Measurements from ENCODE around the gene DLGAP5.

DNA sequence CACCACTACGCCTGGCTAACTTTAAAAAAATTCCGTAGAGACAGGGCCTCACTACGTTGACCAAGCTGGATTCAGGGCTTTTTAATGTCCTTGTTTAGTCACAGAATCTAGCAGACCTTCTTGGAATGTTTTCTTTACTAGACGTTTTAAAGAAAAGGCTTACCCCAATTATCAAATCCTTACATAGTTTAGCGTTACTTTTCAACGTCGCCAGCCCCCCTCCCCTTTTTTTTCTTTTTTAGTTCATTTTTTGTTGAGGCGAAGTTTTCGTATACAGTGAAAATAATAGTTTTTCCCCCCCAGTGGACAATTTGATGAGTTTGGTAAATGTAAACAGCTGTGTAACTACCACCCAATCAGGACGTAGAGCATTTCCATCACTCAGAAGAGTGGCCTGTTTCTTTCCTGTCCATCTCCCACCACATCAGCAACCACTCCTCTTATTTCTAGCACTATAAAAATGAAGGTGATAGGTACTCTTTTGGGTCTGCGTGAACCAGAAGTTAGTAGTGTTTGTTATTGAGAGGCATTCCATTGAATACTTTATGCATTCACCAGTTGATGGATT lies 753 bp upstream of the DLGAP5 start:
- TF ChIP-seq, protein P1, sequence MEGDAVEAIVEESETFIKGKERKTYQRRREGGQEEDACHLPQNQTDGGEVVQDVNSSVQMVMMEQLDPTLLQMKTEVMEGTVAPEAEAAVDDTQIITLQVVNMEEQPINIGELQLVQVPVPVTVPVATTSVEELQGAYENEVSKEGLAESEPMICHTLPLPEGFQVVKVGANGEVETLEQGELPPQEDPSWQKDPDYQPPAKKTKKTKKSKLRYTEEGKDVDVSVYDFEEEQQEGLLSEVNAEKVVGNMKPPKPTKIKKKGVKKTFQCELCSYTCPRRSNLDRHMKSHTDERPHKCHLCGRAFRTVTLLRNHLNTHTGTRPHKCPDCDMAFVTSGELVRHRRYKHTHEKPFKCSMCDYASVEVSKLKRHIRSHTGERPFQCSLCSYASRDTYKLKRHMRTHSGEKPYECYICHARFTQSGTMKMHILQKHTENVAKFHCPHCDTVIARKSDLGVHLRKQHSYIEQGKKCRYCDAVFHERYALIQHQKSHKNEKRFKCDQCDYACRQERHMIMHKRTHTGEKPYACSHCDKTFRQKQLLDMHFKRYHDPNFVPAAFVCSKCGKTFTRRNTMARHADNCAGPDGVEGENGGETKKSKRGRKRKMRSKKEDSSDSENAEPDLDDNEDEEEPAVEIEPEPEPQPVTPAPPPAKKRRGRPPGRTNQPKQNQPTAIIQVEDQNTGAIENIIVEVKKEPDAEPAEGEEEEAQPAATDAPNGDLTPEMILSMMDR (IDR thresholded peaks at IDR 0.05; ENCODE audit: insufficient read depth, low read length, poor library complexity, severe bottlenecking) = no peak
- TF ChIP-seq EZH2phosphoT487 (conservative IDR thresholded peaks at IDR 0.05; ENCODE audit: low read length) = no peak
